Prostate gland (tissue), 2 donors: ENCODE measurements around the gene GPR107. TPM values are rescaled to one million over a fixed set of nuclear protein-coding genes. Genes with fewer than 3 reads are reported as not detected.
"Not testable (repeated sequence)": the region's sequence is repeated elsewhere in the genome, so short reads cannot be mapped to it uniquely, and the experiment has no call there.

Source experiments
- DNase-seq: peaks from one replicate; pipeline ENCODE4 v3.0.0-alpha.2; 2019; ENCODE audit warnings: low spot score
- H3K27ac ChIP-seq, 2 donors: fragments of 200-600 bp; sonication (generic); 2 replicates each; pipeline ENCODE4 v1.5.1; 2017 to 2019
- H3K27me3 ChIP-seq: fragments of 200-600 bp; sonication (generic); replicated peaks from 2 replicates; pipeline ENCODE4 v1.5.1; 2019; ENCODE audit not compliant: insufficient read depth
- H3K36me3 ChIP-seq, 2 donors: fragments of 200-600 bp; sonication (generic); 1 replicate in 1 of 2; 2 replicates in 1 of 2; pipeline versions ENCODE4 v1.5.1 to v1.8.1; 2017 to 2019
- H3K4me1 ChIP-seq: fragments of 200-600 bp; sonication (generic); replicated peaks from 2 replicates; pipeline ENCODE4 v1.5.1; 2019
- H3K4me3 ChIP-seq, 2 donors: fragments of 200-600 bp; sonication (generic); 2 replicates each; pipeline ENCODE4 v1.5.1; 2017 to 2019
- H3K9me3 ChIP-seq: fragments of 200-600 bp; sonication (generic); 2 replicates; pipeline ENCODE4 v1.5.1; 2017
- POLR2A ChIP-seq: fragments of 450-650 bp; IDR thresholded peaks from one replicate; pipeline ENCODE4 v1.6.1; 2016; ENCODE audit warnings: antibody characterized with exemption, mild to moderate bottlenecking
- POLR2AphosphoS5 ChIP-seq: sonication (generic); formaldehyde crosslinking; IDR thresholded peaks from one replicate; pipeline ENCODE4 v1.6.1; 2017; ENCODE audit warnings: antibody characterized with exemption
- WGBS: methylation state at CpG from one replicate; pipeline ENCODE4 v1.1.5; 2018; 5-methylcytosine and 5-hydroxymethylcytosine counted together
- intact Hi-C: fragments of 100-400 bp; cut with DNase I; formaldehyde crosslinking; loops from one replicate; pipeline ENCODE4 v1.14.2; 2022
- total RNA-seq, 2 donors: library from RNA; depleted of rRNA; stranded (reverse); fragments of >200 nt; gene quantifications; one replicate each; pipeline ENCODE4 v1.1.0, GENCODE V29; 2016
- TF ChIP-seq, protein P1 (sequence below), 4 experiments: fragments of 200-600 bp in 2 of 4; fragments of 450-650 bp in 2 of 4; sonication (generic) in 2 of 4; IDR thresholded peaks; 1 replicate in 3 of 4; 2 replicates in 1 of 4; pipeline ENCODE4 v1.5.1; 2016 to 2019; ENCODE audit warnings: antibody characterized with exemption in 4 of 4, mild to moderate bottlenecking in 2 of 4, moderate library complexity in 2 of 4

The GPR107 gene
- total RNA-seq, 2 donors from 2014 or later: 36.3 to 51.5 TPM

DNA sequence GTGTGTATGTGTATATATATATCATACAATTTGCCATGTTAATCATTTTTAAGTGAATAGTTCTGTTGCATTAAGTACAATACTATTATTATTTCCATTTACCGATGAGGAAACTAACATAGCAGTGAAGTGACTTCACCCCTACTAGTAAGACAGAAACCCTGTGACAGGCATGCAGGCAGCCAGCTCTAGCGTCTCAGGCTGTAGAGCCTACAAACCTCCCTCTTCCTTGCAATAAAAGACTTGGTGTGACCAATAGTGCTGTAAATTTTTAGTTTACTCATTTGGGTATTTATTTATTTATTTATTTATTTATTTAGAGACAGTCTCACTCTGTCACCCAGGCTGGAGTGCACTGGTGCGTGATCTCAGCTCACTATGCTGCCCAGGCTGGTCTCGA, 35.4 kb upstream of the GPR107 start:
- no peak for DNase-seq
- 82% methylated on average over 4 of the region's 4 CpGs for WGBS
- Histone ChIP-seq H3K27me3 (no peaks in the 10 kb centered on the region), H3K4me1 (peaks cover 8% of the 10 kb centered on the region), H3K9me3 (no peaks in the 10 kb centered on the region), H3K36me3 (no peaks in the 10 kb centered on the region), H3K4me3 (no peak overlapping the region), H3K27ac (no peak overlapping the region)
- intact Hi-C loops: no loop called here
- TF ChIP-seq, protein P1, sequence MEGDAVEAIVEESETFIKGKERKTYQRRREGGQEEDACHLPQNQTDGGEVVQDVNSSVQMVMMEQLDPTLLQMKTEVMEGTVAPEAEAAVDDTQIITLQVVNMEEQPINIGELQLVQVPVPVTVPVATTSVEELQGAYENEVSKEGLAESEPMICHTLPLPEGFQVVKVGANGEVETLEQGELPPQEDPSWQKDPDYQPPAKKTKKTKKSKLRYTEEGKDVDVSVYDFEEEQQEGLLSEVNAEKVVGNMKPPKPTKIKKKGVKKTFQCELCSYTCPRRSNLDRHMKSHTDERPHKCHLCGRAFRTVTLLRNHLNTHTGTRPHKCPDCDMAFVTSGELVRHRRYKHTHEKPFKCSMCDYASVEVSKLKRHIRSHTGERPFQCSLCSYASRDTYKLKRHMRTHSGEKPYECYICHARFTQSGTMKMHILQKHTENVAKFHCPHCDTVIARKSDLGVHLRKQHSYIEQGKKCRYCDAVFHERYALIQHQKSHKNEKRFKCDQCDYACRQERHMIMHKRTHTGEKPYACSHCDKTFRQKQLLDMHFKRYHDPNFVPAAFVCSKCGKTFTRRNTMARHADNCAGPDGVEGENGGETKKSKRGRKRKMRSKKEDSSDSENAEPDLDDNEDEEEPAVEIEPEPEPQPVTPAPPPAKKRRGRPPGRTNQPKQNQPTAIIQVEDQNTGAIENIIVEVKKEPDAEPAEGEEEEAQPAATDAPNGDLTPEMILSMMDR (IDR thresholded peaks at IDR 0.05): no peak
- TF ChIP-seq POLR2A (no peak), POLR2AphosphoS5 (no peak)

DNA sequence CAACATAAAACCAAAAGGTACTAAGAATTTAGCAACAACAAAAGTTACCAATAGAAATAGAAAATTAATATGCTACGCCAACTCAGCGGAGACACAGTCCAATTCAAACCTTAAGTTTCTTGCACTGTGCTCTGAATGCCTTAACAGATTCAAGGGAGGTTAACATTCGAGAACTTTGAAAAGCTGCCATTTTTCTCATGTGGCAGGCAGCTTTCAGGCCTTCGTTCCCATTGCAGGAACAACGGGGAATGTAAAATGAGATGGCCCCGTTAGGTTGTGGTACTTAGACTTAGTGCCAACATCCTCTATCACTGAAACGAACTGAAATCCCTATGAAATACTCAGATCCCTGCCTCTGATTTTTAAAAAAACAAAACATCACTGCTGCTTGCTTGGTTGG, 33.1 kb upstream of the GPR107 start:
- Histone ChIP-seq H3K4me1 (peaks cover 8% of the 10 kb centered on the region), H3K4me3 (no peak overlapping the region), H3K9me3 (no peaks in the 10 kb centered on the region), H3K36me3 (no peaks in the 10 kb centered on the region), H3K27me3 (no peaks in the 10 kb centered on the region), H3K27ac (peak overlapping the region; percentile 48 to 68)
- DNase-seq: no peak
- intact Hi-C loops: no loop called here
- WGBS: 30% methylated on average over 7 of the region's 7 CpGs
- TF ChIP-seq POLR2A (no peak), POLR2AphosphoS5 (no peak)
- TF ChIP-seq, protein P1 (IDR thresholded peaks at IDR 0.05): no peak

DNA sequence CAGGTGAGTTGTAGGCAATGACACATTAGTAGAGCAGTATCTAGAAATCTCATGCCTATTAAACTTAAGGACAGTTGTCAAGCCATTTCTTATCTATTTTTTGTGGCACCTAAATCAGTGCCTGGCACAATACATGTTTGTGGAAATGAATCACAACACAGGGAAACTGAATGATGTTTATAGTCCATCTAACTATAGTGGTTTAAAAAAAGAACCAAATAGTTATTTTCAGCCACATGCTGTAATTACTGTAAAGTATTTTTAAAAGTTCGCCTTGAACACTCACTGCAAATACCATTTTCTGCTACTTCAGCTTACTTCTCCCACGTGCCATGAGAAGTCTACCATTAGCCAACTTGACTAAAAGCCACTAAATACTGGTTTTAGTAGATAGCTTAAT, 32.6 kb upstream of the GPR107 start:
- WGBS: 42% methylated on average over 2 of the region's 2 CpGs
- Histone ChIP-seq H3K4me3 (no peak overlapping the region), H3K27me3 (no peaks in the 10 kb centered on the region), H3K36me3 (no peaks in the 10 kb centered on the region), H3K9me3 (no peaks in the 10 kb centered on the region), H3K27ac (peak overlapping the region; percentile 48 to 68), H3K4me1 (peaks cover 8% of the 10 kb centered on the region)
- DNase-seq: no peak
- TF ChIP-seq POLR2AphosphoS5 (no peak), POLR2A (no peak)
- TF ChIP-seq, protein P1 (IDR thresholded peaks at IDR 0.05): no peak
- intact Hi-C loops: no loop called here

DNA sequence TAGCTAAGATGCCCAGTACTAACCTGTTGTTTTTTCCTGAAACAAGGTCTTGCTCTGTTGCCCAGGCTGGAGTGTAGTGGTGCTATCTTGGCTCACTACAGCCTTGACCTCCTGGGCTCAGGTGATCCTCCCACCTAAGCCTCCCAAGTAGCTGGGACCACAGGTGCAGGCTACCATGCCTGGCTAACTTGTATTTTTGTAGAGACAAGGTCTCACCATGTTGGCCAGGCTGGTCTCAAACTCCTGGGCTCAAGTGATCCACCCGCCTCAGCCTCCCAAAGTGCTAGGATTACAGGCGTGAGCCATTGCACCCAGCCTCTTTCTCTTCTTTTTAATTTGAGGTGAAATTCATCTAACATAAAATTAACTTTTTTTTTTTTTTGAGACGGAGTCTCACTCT, 31.9 kb upstream of the GPR107 start:
- H3K36me3 ChIP-seq, H3K4me1 ChIP-seq, H3K27me3 ChIP-seq, H3K4me3 ChIP-seq, intact Hi-C loops, DNase-seq, H3K9me3 ChIP-seq: not testable (repeated sequence)
- WGBS: 95% methylated on average over 3 of the region's 3 CpGs
- H3K27ac ChIP-seq: peak overlapping the region in 1 of 2 donors; percentile 68

DNA sequence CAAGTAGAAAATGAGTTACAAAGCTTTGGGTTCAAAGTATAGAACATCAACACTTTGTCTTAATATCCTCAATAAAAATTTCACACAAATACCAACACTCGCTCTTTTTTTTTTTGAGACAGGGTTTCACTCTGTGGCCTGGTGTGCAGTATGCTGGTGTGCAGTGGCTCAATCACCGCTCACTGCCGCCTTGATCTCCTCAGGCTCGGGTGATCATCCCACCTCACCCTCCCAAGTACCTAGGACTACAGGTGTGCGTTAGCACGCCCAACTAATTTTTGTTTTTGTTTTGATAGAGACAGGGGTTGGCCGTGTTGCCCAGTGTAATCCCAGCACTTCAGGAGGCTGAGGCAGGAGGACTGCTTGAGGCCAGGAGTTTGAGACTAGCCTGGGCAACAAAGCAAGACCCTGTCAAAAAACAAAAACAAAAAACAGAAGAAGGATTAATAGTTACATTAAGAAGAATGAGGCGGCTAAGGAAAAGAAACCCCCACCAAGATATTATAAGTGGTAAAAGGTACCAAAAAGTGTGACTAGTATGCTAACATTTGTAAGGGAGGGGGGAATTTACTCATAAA, 31.1 kb upstream of the GPR107 start:
- Histone ChIP-seq H3K4me1 (peaks cover 8% of the 10 kb centered on the region), H3K4me3 (no peak overlapping the region), H3K27me3 (no peaks in the 10 kb centered on the region), H3K27ac (peak overlapping the region; percentile 50 to 68), H3K36me3 (no peaks in the 10 kb centered on the region), H3K9me3 (no peaks in the 10 kb centered on the region)
- DNase-seq: no peak
- intact Hi-C loops: no loop called here
- 79% methylated on average over 8 of the region's 8 CpGs for whole genome bisulfite sequencing
- TF ChIP-seq, protein P1 (IDR thresholded peaks at IDR 0.05): no peak
- TF ChIP-seq POLR2A (no peak), POLR2AphosphoS5 (no peak)
